Trophoblast cell (in vitro differentiated cells and primary cell): Measurements from ENCODE around the gene NPIPA5.
"Not testable (repeated sequence)": the region's sequence is repeated elsewhere in the genome, so short reads cannot be mapped to it uniquely, and the experiment has no call there.

Experiments used
- DNase-seq, 2 donors: peaks; one replicate each; pipeline ENCODE4 v3.0.0-alpha.2; 2016
- H2AFZ ChIP-seq: 2 replicates; pipeline ENCODE4 v1.6.1; 2013; ENCODE audit warnings: low read length, moderate library complexity, mild to moderate bottlenecking; ENCODE audit not compliant: insufficient read depth, poor library complexity
- H2AK5ac ChIP-seq: 2 replicates; pipeline ENCODE4 v1.6.1; 2013; ENCODE audit warnings: mild to moderate bottlenecking, low read length
- H2BK120ac ChIP-seq: 2 replicates; pipeline ENCODE4 v1.6.1; 2013; ENCODE audit warnings: low read length, mild to moderate bottlenecking, moderate library complexity; ENCODE audit not compliant: insufficient read depth, poor library complexity
- H2BK12ac ChIP-seq: 2 replicates; pipeline ENCODE4 v1.6.1; 2013; ENCODE audit warnings: mild to moderate bottlenecking, low read length, moderate library complexity
- H2BK5ac ChIP-seq: 2 replicates; pipeline ENCODE4 v1.6.1; 2013; ENCODE audit warnings: low read length, low read depth, moderate library complexity, mild to moderate bottlenecking; ENCODE audit not compliant: poor library complexity
- H3K14ac ChIP-seq: 2 replicates; pipeline ENCODE4 v1.6.1; 2013; ENCODE audit warnings: mild to moderate bottlenecking, low read length
- H3K18ac ChIP-seq: 2 replicates; pipeline ENCODE4 v1.6.1; 2013; ENCODE audit warnings: mild to moderate bottlenecking, low read length
- H3K23ac ChIP-seq: 2 replicates; pipeline ENCODE4 v1.6.1; 2013; ENCODE audit warnings: low read length
- H3K27ac ChIP-seq: 2 replicates; pipeline ENCODE4 v1.5.1; 2013; ENCODE audit warnings: low read depth, mild to moderate bottlenecking, inconsistent platforms, low read length, moderate library complexity
- H3K27me3 ChIP-seq: 2 replicates; pipeline ENCODE4 v1.6.1; 2013; ENCODE audit warnings: inconsistent platforms, mild to moderate bottlenecking, low read length, moderate library complexity; ENCODE audit not compliant: insufficient read depth
- H3K36me3 ChIP-seq, 2 experiments: 1 replicate in 1 of 2; 2 replicates in 1 of 2; pipeline ENCODE4 v1.6.1; 2013; ENCODE audit warnings: low read length in 2 of 2, mild to moderate bottlenecking in 2 of 2, moderate library complexity in 1 of 2; ENCODE audit not compliant: insufficient read depth in 2 of 2, control insufficient read depth in 1 of 2
- H3K4ac ChIP-seq: 2 replicates; pipeline ENCODE4 v1.6.1; 2013; ENCODE audit warnings: low read depth, mild to moderate bottlenecking, low read length, moderate library complexity
- H3K4me1 ChIP-seq, 2 experiments: 1 replicate in 1 of 2; 2 replicates in 1 of 2; pipeline ENCODE4 v1.6.1; 2013; ENCODE audit warnings: low read length in 2 of 2, mild to moderate bottlenecking in 2 of 2, moderate library complexity in 1 of 2; ENCODE audit not compliant: insufficient read depth in 2 of 2, control insufficient read depth in 1 of 2
- H3K4me2 ChIP-seq: 2 replicates; pipeline ENCODE4 v1.6.1; 2013; ENCODE audit warnings: inconsistent platforms, mild to moderate bottlenecking, low read length, moderate library complexity
- H3K4me3 ChIP-seq: 2 replicates; pipeline ENCODE4 v1.5.1; 2013; ENCODE audit warnings: mild to moderate bottlenecking, low read depth, low read length, inconsistent platforms
- H3K79me1 ChIP-seq: one replicate; pipeline ENCODE4 v1.6.1; 2013; ENCODE audit warnings: low read length
- H3K79me2 ChIP-seq: 2 replicates; pipeline ENCODE4 v1.6.1; 2013; ENCODE audit warnings: low read length, mild to moderate bottlenecking; ENCODE audit not compliant: control insufficient read depth, insufficient read depth, poor library complexity
- H3K9ac ChIP-seq: 2 replicates; pipeline ENCODE4 v1.6.1; 2013; ENCODE audit warnings: mild to moderate bottlenecking, low read length
- H3K9me3 ChIP-seq: 2 replicates; pipeline ENCODE4 v1.6.1; 2013; ENCODE audit warnings: low read depth, mild to moderate bottlenecking, control low read depth, inconsistent platforms, low read length; ENCODE audit not compliant: insufficient read depth
- H4K12ac ChIP-seq: 2 replicates; pipeline ENCODE4 v1.6.1; 2013; ENCODE audit warnings: low read depth, mild to moderate bottlenecking, low read length, moderate library complexity
- H4K8ac ChIP-seq: 2 replicates; pipeline ENCODE4 v1.6.1; 2013; ENCODE audit warnings: low read depth, mild to moderate bottlenecking, low read length, moderate library complexity
- H4K91ac ChIP-seq: one replicate; pipeline ENCODE4 v1.6.1; 2013; ENCODE audit warnings: low read depth, mild to moderate bottlenecking, low read length, moderate library complexity
- WGBS: extraction: QIAGEN DNeasy Blood & Tissue Kit; methylation state at CpG from one replicate; pipeline ENCODE4 v1.1.7; 2013; ENCODE audit warnings: missing lambda C conversion rate; ENCODE audit not compliant: insufficient read length, insufficient coverage; ENCODE audit errors: extremely low coverage; 5-methylcytosine and 5-hydroxymethylcytosine counted together

NPIPA5 gene

DNA sequence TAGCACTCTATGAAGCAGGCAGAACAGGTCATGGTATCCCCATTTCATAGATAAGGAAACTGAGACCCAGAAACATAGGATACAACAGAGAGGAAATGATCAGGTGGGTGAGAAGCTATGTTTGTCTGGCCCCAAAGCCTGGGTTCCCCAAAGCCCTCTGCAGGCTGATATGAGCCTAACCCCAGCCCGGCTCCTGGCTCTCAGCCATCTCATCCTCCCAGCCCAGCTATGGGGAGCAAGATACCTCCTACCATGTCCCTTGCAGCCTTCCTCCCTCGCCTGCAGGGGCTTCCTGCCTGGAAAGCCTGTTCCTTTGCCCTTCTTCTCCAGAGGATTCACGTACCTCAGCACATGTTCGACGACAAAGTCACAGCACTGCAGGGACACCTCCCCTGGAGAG lies 26.3 kb downstream of the NPIPA5 start:
- H2BK120ac ChIP-seq, H3K36me3 ChIP-seq, H3K4me1 ChIP-seq, H2AK5ac ChIP-seq, DNase-seq, H3K9me3 ChIP-seq, H2AFZ ChIP-seq, H4K8ac ChIP-seq, H3K18ac ChIP-seq, H4K91ac ChIP-seq, H3K79me2 ChIP-seq, H3K4me3 ChIP-seq, H3K23ac ChIP-seq, H2BK12ac ChIP-seq, H3K79me1 ChIP-seq, H2BK5ac ChIP-seq, H3K27me3 ChIP-seq, H3K4ac ChIP-seq, H3K14ac ChIP-seq, H4K12ac ChIP-seq, H3K27ac ChIP-seq, H3K9ac ChIP-seq, H3K4me2 ChIP-seq: not testable (repeated sequence)
- WGBS = no CpG with 5 or more reads among the region's 5 CpGs

DNA sequence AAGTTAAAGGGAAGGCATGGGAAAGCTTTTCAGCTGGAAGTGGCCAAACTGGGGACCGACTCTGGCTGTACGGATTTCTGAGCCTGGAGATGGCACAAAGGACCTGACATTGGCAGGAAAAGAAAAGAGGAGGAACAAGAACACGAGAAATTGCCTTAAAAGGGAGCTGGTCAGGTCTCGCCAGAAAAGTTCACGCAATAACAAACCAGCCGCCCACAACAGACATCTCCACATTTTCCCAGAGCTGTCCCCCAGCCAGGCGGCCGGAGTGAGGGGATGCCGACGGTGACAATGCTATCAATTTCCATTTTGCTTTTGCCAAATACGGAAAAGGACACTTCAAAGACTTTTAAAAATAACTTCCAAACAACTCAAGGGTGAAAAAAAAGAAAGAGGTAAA lies 26.8 kb downstream of the NPIPA5 start:
- H3K27me3 ChIP-seq, H3K9me3 ChIP-seq, H2BK120ac ChIP-seq, H2BK5ac ChIP-seq, H3K23ac ChIP-seq, H3K27ac ChIP-seq, H3K79me2 ChIP-seq, H4K91ac ChIP-seq, H2BK12ac ChIP-seq, H3K4ac ChIP-seq, H2AK5ac ChIP-seq, H3K4me3 ChIP-seq, H4K8ac ChIP-seq, H3K4me2 ChIP-seq, H3K18ac ChIP-seq, H3K14ac ChIP-seq, DNase-seq, H4K12ac ChIP-seq, H2AFZ ChIP-seq, H3K36me3 ChIP-seq, H3K9ac ChIP-seq, H3K4me1 ChIP-seq, H3K79me1 ChIP-seq: not testable (repeated sequence)
- no CpG with 5 or more reads among the region's 11 CpGs for WGBS

DNA sequence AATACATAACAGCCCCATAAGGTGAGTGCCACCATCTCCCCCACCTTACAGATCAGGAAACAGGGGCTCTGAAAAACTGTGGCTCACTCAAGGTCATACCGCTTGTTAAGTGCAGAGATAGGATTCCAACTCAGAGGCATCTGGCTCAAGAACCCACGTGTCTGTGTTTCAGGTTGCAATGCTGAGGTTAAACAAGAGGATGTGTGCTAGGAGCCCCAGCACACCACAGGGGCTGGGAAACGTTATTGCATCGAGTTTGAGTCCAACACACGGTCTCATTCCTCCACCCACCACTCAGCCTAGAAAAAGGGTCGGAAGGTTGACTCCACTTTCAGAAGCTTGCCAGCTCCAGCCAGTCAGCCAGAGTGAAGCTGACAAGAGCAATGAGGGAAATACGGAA lies 29.4 kb downstream of the NPIPA5 start:
- not testable (repeated sequence) for H3K14ac ChIP-seq, H3K23ac ChIP-seq, H3K27ac ChIP-seq, H2BK5ac ChIP-seq, H3K4me1 ChIP-seq, H4K91ac ChIP-seq, DNase-seq, H2BK120ac ChIP-seq, H3K9me3 ChIP-seq, H2AFZ ChIP-seq, H4K8ac ChIP-seq, H3K4me3 ChIP-seq, H3K9ac ChIP-seq, H2BK12ac ChIP-seq, H3K79me1 ChIP-seq, H3K36me3 ChIP-seq, H3K4me2 ChIP-seq, H3K18ac ChIP-seq, H2AK5ac ChIP-seq, H4K12ac ChIP-seq, H3K4ac ChIP-seq, H3K27me3 ChIP-seq, H3K79me2 ChIP-seq
- WGBS = no CpG with 5 or more reads among the region's 7 CpGs

DNA sequence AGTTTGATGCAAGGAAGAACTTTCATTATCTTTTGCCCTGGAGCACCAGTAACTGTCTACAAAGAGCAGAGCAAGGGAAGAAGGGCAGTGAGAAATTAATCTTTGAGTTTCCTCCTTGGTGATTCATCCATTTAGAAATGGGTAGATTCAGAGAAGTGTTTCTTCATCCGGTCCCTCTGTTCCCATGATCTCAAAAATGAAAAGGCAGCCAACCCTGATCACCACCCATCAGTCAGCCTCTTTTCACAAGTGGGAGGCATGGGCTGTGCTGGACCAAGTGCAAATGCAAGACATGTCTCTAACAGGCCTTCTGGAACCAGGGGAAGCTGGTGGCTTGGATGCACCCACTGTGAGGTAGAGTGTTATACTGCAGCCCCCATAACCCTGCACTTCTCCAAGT lies 35.8 kb downstream of the NPIPA5 start:
- H3K27me3 ChIP-seq, H3K4me3 ChIP-seq, H2BK12ac ChIP-seq, H3K79me2 ChIP-seq, DNase-seq, H3K18ac ChIP-seq, H3K79me1 ChIP-seq, H3K9ac ChIP-seq, H2AFZ ChIP-seq, H2BK120ac ChIP-seq, H3K4me1 ChIP-seq, H3K36me3 ChIP-seq, H4K8ac ChIP-seq, H2AK5ac ChIP-seq, H3K4me2 ChIP-seq, H3K23ac ChIP-seq, H3K4ac ChIP-seq, H2BK5ac ChIP-seq, H3K27ac ChIP-seq, H4K12ac ChIP-seq, H4K91ac ChIP-seq, H3K14ac ChIP-seq, H3K9me3 ChIP-seq: not testable (repeated sequence)
- no CpG with 5 or more reads among the region's 1 CpG for WGBS
